ENCODE results near the gene SPR. TPM values are rescaled to one million over a fixed set of nuclear protein-coding genes. Genes with fewer than 3 reads are reported as not detected.
A peak's percentile ranks its signal among the peaks of the same experiment; 100 is the strongest.

SPR gene
- total and polyA plus RNA-seq, 2 of the 13 experiments (the other 11 are each of a cell fraction or from before 2014, with no cell fraction given), result 34.0 to 96.0 TPM

- TF ChIP-seq ZHX2 (IDR thresholded peaks at IDR 0.05; ENCODE audit: low read depth) (no peak), ZHX2 (CRISPR knock-in tag; IDR thresholded peaks at IDR 0.05; ENCODE audit: borderline replicate concordance) (no peak), THAP9 (CRISPR knock-in tag; IDR thresholded peaks at IDR 0.05; ENCODE audit: borderline replicate concordance) (peak; percentile 62; the same call in 1 of the 2 replicates), FOXP1 (IDR thresholded peaks at IDR 0.05) (no peak), FOXP1 (CRISPR knock-in tag; IDR thresholded peaks at IDR 0.05) (no peak), HHEX (CRISPR knock-in tag; IDR thresholded peaks at IDR 0.05) (0 out of 2 replicates have a peak, but pooled peaks have one; percentile 16), ZNF24 (IDR thresholded peaks at IDR 0.05) (no peak), BCL3 (CRISPR knock-in tag; IDR thresholded peaks at IDR 0.05) (peak; percentile 58; the same call in 1 of the 2 replicates), ZNF660 (CRISPR knock-in tag; IDR thresholded peaks at IDR 0.05; ENCODE audit: borderline replicate concordance, low read depth) (no peak), ZNF597 (CRISPR knock-in tag; IDR thresholded peaks at IDR 0.05) (no peak), HOXA9 (CRISPR knock-in tag; IDR thresholded peaks at IDR 0.05; ENCODE audit: borderline replicate concordance) (no peak), U2AF2 (IDR thresholded peaks at IDR 0.05; ENCODE audit: low read depth, low read length) (no peak), BORCS8-MEF2B (CRISPR knock-in tag; IDR thresholded peaks at IDR 0.05) (peak; percentile 74), ZNF225 (CRISPR knock-in tag; IDR thresholded peaks at IDR 0.05) (peak; percentile 56), SNAI1 (CRISPR knock-in tag; IDR thresholded peaks at IDR 0.05; ENCODE audit: borderline replicate concordance) (no peak), NAIF1 (CRISPR knock-in tag; IDR thresholded peaks at IDR 0.05; ENCODE audit: borderline replicate concordance) (no peak), ZNF563 (CRISPR knock-in tag; IDR thresholded peaks at IDR 0.05) (no peak)
- TF ChIP-seq, protein P1, sequence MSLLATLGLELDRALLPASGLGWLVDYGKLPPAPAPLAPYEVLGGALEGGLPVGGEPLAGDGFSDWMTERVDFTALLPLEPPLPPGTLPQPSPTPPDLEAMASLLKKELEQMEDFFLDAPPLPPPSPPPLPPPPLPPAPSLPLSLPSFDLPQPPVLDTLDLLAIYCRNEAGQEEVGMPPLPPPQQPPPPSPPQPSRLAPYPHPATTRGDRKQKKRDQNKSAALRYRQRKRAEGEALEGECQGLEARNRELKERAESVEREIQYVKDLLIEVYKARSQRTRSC (CRISPR knock-in tag; IDR thresholded peaks at IDR 0.05; ENCODE audit: low read depth), result 0 out of 2 replicates have a peak, but pooled peaks have one; percentile 51
Measured at GRCh38 chr2:72862239-72862988, 24.8 kb upstream of the SPR start (continued).
